HG03039 (cell line): ENCODE data around the gene LRMDA.
"Not testable (repeated sequence)": the region's sequence is repeated elsewhere in the genome, so short reads cannot be mapped to it uniquely, and the experiment has no call there.

Experiments
- ATAC-seq: cut with Tn5 transposase; IDR thresholded peaks from one replicate; pipeline ENCODE4 v1.9.1; 2021; ENCODE audit warnings: mild to moderate bottlenecking, moderate library complexity; ENCODE audit not compliant: unreplicated experiment

Gene LRMDA

DNA sequence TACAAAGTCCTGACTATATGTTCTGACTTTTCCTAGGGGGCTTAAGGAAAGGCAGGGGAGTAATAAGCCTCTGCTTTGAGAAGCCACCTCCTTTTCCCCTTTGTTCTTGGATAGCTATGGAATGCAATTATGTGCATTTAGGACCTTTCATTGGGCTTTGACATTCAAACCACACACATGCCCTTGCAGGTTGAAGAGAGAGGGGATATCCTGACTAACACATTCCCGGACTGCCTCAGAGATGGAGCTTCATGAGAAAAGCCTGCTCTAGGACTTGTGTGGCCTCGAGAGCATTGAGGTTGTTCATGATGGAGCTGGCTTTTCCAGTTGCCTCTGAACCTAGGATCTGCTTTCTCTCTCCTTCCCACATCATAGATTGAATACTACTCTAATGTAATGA is 694.5 kb downstream of the LRMDA start:
- ATAC-seq, result no peak

DNA sequence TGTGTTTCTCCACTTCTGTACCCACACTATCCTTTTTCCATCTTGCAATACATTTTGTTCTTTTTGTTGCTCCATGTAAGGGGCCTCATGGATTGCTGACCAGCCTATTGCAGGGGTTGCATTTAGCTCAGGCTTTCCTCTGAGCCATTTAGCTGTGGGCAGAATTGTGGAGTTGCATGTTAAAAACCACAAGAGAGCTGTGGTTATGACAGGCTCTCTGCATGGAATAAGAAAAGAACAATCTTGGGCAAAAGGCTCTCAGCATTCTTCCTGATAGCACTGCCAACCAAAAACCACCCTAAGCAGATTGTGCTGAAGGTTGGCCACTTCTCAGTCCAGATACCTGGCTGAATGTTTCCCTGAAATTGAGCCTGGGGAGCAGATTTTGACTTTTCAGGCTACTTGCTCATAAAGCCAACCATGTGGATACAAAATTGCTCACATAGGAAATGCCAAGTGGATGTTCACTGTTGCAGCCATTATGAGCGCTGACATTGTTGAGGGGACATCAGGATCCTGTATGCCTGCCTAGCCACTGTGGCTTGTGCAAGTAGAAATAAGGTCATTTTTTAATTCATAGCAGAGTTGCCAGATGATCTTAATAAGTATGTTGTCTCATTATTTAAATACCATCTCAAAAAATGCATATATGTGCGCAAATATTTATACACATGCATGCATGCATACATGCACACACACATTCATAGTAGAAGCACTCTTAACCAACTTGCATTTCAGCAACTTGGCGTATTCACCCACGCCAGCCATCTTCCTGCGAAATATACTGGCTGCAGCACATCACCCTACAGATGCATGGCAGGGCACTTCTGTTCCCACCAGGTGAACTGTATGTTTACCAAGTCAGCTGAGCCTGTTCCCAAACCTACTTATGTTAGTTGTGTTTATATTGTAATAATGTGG is 695.4 kb downstream of the LRMDA start:
- no peak for ATAC-seq

DNA sequence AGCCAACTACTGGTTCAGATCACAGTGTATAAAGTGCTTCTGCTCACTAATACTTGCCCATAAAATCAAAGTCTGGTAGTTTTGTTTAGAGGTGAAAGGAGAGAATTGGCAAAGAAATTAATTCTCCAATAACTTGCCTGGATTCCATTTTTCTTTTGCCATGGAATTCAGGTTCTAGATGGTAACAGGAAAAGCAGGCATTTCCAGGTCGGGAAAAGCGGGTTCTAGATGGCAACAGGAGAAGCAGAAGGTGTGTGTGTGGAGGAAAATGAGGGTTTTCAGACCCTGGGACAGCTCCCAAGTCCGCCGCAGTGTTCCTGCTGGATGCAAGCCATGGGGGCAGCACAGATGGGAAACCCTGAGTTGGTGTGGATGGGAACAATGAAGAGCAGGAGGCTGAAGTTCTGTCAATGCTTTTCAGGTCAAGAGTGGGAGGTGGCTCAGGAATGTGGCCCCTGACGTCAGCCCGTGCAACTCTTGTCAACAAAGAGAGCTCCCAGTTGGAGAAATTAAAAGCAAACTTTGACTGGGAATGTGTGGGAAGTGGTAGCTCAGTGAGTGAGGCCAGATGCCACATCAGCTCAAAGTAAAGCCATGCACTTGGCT is 696.7 kb downstream of the LRMDA start:
- no peak for ATAC-seq

DNA sequence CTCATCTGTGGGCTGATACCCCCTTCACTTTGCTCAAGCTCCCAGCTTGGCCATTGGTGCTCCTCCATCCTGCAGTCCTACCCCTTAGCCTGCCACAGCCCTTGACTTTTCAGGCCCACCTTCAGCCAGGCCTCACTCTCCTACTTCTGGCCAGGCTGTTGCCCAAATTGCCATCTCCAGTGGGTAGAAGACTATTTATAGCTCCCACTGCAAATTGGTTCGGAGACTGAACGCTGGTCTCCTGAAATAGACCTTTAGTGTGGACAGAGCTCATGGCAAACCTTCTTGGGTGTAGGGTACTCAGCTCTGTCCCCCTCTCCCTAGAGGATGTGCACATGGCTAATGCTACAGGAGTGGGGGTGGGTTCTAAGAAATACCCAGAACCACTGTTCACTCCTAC is 697.8 kb downstream of the LRMDA start:
- ATAC-seq, result no peak

DNA sequence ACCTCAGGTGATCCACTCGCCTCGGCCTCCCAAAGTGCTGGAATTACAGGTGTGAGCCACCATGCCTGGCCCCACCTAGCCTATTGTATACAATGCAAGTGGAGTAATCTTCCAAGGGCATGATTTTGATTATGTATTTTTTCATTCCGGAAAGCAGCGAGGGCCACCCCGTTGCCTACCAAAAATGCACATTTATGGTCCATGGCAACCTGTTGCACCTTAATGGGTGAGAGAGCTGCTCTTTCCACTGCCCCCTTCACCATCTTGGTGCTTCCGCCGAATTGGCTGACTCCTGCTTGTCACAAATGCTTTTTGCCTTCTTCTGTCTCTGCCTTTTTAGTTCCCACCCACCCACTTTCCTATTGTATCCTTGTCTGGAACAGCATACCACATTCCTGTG is 699.5 kb downstream of the LRMDA start:
- no peak for ATAC-seq

DNA sequence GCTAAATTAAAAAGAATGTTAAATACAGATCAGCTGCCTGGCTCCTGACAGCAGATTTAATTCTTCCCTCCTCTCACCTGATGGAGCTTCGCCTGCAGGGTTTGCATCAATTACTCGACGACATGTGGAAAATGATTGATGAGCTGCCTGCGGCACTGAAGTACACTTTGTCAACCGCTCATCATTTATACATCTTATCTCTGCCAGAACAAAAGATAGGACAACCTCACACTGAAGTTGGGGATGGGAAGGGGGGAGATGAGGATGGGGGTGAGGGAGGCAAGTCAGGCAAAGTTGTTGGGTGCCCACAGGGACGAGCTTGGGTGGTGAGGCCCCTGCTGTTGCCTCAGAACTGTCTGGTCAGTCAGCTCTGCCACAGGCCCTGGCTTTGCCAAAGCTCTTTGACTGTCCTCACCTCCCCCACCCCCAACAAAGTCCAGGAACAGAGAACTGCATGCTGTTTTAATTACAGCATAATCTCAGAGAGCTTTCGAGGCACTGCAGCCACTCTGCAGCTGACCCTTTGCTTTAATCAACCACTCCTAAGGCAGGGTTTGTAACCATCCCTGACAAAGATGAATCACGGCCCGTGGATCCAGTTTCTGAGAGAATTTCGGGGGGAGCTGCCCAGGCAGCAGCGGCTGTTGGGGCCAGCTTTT is 702.3 kb downstream of the LRMDA start:
- ATAC-seq, result no peak

DNA sequence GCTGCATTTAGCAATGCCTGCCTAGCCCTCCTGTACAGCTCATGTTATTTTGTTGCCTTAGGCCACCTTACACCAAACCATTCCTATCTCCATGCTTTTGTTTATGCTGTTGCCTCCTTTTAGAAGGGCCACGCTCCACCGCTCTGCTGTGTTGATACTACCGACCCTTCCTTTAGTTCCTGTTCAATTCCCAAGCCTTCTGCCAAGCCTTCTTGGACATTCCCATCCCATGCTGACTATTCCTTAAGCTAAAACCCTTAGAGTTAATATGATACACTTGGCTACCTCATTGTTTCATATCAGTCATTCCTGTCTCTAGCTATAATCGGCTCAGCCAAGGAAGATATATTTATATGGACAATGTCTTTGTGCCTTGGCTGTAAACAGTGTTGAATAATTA is 705.5 kb downstream of the LRMDA start:
- no peak for ATAC-seq

DNA sequence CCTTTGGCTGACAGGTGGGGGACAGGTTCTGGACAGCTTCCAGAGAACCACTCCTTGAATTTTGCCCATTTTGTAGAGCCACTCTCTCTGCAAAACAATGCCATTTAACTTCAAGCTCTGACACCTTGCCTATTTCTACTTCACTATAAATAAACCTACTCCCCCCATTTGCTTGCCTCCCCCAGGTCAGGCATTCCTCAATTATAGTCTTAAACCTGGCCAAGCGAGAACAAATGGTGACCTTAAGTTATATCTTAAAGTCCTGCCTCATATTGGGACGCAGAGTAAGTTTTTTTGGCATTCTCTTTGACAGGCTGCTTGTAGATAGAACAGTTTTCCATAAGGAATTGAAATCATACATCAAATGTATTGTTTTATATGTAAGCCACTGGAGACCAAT is 706.9 kb downstream of the LRMDA start:
- ATAC-seq, result no peak

DNA sequence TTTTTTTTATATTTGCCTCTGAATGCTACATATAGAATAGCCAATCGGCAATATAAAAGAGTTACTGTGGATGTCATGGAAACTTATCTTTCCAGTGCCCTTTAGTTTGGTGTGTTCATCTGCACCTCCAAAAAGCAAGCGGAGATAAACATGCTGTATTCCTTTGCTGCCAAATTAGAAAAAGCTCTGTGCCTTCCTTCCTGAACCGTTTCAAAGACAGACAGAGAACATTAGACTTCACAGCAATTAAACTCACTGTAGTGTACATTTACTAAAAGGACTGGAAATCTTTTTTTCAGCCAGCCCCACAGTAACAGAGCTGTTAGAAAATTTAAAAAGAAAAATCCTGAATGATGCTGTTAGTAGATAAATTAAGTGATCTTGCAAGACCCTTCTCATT is 707.5 kb downstream of the LRMDA start:
- ATAC-seq, result no peak

DNA sequence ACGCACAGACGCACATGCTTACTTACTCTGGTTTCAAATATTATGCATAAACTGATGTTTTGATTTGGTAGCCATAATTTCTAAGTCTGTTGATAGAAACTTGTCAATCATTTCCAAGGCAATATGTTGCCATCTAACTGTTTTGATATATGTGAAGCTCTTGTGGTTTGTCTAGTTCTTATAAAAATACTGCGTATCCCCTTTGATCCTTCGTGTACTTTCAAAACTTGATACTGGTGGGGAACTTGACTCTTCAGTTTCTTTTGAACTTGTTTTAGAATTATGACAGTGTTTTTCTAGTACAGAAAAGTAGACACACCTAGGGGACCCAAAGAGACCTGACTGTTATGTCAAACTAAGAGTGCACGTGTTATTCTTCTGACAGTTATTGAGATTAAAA is 708.0 kb downstream of the LRMDA start:
- no peak for ATAC-seq

DNA sequence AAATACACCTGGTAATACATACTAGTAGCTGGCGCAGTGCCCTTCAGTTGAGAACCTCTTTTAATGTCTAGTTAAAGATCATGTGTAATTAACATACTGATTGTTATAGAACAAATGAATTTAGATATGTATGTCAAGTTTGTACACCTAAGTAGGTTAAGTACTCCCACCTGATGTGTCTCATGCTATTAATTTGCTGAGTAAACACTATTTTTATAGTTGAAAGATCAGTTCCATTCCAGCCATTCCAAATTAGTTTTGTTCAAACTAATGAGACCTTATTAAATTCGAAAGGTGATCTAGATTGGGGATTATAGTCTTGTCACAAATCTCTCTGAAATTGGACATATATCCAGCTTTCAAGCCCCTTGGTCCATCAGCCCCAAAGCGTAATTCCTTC is 710.0 kb downstream of the LRMDA start:
- ATAC-seq, result no peak

DNA sequence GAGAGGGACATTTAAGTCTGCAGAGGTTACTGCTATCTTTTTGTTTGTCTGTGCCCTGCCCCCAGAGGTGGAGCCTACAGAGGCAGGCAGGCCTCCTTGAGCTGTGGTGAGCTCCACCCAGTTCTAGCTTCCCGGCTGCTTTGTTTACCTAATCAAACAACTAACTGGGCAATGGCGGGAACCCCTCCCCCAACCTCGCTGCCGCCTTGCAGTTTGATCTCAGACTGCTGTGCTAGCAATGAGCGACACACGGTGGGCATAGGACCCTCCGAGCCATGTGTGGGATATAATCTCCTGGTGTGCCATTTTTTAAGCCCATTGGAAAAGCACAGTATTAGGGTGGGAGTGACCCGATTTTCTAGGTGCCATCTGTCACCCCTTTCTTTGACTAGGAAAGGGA is 716.8 kb downstream of the LRMDA start:
- not testable (repeated sequence) for ATAC-seq

DNA sequence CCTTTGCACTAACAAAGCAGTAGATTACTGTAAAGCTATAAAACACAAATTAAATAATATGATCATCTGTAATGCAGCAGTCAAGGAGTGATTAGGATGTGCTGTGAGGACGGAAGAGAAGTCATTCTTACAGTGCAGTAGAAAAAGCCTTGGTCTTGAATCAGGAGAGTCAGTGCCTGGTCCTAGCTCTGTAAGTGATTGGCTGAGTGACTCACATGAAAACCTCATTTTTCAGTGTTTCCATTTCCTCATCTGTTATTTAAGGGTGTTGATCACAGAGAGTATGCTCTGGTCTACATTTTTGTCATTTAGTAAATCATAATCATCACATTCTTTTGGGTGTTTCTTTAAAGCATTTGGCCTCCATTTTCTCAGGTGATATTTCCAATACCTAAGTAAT is 717.8 kb downstream of the LRMDA start:
- ATAC-seq, result no peak

DNA sequence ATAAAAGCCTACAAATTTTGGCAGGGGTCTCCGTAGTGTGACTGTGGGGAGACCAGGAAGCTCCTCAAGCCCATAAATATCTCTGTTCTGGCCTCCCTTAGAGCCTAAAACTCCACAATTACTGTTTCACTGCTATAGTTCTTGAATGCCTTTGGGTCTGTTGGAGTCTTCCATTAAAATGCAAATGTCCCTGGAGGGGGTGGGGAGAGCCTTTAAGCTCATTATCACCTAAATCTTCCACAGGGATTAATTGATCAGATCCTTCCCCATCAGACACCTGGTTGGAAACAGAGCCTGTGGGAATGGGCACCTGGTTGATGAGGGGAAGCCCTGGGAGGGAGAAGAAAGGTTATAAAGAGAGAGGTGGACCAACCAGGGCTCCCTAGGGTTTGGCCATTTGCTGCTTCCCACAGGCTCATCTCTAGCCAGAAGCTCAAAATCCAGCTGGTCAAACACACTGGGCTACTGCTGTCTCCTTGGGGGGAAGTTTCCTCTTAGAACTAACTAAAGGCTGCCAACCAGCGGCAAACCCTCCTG is 718.2 kb downstream of the LRMDA start:
- ATAC-seq, result no peak

DNA sequence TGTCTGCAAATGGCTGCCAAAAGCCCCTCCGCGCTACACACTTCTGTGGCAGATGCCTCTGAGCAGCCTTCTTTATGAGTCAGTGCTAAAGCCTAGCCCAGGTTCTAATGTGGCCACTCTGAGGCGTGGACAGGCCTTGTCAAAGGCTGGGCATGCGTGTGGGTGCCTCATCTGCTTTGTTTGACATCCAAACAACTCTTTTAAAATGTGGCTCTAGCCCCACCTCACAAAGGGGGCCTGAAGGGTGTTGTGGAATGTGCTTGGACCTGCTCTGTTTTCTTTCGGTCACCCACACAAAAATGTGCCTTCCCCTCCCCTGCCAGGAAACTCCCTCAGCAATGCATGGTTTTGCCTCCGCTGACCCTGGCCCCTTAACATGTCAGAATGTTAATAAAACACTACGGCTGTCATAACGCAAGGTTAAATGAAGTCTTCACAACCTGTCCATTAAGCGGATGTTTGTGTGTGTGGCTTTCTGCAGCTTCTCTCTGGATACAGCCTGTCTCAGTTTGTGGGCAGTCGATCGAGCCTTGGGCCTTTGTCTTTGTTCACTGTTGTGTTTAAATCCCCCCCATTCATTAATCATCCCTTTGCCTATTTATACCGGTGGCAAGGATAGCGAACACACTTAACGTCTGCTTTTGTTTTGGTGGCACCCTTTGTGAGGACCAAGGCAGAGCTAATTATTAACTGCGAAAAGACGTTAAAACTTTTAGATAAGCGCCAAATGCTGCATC is 718.9 kb downstream of the LRMDA start:
- ATAC-seq, result no peak

DNA sequence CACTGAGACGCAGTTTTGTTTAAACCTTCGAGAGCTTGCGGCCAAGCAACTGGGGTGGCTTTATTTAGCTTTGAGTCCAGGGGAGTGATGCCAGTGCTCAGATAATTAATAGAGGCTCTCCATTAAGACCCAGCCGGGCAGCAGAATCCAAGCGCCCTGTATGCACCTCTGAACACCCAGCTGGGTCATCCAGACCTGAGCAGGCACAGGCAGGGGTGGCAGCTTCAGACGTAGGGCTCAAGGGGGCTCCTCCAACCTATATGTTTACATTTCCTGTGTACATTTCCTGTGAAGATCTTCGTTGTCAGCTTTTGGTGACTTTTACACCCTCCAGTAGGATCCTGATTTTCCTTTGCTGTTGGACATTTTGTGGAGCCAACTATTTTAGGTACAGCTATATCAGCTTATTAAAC is 719.5 kb downstream of the LRMDA start:
- ATAC-seq, result no peak

DNA sequence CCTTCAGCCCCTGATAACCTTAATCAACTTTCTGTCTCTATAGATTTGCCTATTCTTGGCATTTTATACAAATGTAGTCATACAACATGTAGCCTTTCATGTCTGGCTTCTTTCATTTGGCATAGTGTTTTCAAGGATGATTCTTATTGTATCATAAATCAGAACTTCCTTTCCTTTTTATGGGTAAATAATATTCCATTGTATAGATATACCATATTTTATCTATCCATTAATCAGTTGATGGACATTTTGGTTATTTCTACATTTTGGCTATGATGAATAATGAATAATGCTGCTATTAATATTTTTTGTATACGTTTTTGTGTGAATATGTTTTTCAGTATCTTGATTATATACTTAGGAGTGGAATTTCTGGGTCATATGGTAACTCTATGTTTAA is 720.8 kb downstream of the LRMDA start:
- no peak for ATAC-seq

DNA sequence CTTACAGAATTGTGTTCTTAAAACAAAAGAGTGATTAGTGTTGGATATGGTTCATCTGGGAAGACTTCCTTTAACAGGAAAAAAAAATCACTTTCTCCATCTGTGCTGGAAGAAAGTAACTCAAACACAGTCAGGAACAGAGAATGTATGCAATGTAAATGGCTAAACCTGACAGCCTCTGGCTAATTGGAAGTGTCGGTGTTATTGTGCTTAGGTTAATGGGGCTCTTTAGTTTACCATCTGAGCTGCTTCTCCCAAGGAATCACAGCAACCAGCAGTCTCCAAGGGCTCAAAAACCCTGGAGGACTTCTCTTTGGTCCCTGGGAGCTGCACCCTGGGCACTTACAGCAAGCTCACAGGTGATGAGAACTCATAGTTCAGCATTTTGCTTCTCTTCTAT is 724.5 kb downstream of the LRMDA start:
- no peak for ATAC-seq

DNA sequence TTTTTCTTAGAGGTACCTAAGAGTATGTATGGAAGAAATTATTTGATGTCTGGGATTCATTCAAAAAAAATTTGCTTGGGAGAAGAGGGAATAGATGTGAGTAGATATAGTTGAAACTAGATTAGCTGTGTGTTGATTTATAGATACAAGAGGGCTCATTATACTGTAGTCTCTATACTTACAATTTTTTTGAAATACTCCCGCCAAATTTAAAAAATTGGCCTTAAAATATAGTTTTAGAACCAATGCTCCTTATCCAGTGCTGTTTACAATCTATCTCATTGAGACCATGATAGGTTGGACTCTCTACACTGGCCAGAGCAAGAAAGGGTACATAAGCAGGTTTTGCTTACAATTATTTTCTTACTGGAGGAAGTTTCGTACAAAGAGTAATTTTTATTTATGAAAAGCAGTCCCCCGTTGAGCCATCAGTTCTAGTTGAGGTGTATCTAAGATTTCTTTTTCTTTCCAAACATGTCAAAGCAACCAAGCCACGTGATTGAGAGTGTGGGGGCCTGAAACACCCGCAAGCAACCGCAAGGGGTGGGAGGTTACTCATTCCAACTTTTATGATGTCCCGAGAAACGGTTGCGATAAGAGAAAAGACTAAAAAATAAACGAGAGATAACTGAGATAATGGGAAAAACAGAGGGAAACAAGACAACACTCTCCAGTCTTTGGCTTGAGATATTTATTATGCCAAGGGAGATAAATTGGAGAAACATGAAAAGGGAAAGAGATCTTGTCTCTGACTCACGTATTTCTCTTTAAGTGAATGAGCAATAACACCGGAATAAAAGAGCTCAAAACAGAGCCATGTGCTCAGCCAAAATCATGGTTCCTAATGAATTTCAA is 729.2 kb downstream of the LRMDA start:
- no peak for ATAC-seq

DNA sequence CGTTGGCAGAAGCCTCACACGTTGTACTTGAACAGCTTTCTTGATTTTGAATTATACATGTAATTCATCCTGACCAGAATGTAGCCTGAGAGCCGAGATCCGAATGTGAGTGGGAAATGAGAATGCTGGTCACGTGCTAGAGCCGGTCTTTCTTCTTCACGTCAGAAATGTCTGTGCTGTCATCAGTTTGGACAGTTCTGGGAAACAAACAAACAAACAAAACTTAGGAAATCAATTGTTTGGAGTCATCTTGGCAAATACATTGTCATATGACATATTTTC is 729.8 kb downstream of the LRMDA start:
- ATAC-seq, result no peak
